OCI-LY1 (cell line): ENCODE results near the gene FCAMR.

Source experiments
- EZH2 ChIP-seq: fragments of 200-600 bp; sonication (generic), shearing (Covaris generic); IDR thresholded peaks from 2 replicates; pipeline ENCODE4 v1.8.0; 2017; ENCODE audit warnings: borderline replicate concordance, mixed run types, mild to moderate bottlenecking, antibody characterized with exemption, low read length, moderate library complexity, mixed read lengths
- TF ChIP-seq, protein P1 (sequence below): fragments of 200-600 bp; sonication (generic), shearing (Covaris generic); IDR thresholded peaks from 2 replicates; pipeline ENCODE4 v1.5.1; 2017; ENCODE audit warnings: mild to moderate bottlenecking, antibody characterized with exemption, low read length, moderate library complexity, mixed read lengths

DNA sequence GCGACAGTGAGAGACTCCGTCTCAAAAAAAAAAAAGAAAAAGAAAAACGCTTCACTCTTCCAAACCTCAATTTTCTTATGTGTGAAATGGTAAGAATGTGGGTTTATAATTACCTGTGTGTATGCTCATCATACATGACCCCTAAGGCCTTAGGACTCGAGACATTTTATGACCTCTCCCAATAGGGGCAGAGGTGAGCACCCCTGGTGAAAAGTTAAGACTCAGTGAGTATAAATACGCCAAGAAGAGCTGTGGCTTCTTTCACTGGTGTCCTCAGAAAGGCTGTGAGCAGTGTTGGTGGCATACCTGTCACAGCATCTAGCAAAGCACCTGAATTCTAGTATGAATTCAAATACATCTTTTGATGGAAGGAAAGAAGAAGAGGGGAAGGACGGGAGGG, 40.7 kb downstream of the FCAMR start:
- TF ChIP-seq, protein P1, sequence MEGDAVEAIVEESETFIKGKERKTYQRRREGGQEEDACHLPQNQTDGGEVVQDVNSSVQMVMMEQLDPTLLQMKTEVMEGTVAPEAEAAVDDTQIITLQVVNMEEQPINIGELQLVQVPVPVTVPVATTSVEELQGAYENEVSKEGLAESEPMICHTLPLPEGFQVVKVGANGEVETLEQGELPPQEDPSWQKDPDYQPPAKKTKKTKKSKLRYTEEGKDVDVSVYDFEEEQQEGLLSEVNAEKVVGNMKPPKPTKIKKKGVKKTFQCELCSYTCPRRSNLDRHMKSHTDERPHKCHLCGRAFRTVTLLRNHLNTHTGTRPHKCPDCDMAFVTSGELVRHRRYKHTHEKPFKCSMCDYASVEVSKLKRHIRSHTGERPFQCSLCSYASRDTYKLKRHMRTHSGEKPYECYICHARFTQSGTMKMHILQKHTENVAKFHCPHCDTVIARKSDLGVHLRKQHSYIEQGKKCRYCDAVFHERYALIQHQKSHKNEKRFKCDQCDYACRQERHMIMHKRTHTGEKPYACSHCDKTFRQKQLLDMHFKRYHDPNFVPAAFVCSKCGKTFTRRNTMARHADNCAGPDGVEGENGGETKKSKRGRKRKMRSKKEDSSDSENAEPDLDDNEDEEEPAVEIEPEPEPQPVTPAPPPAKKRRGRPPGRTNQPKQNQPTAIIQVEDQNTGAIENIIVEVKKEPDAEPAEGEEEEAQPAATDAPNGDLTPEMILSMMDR, result peak; percentile 37
- no peak for TF ChIP-seq EZH2
